Breast epithelium (tissue), 3 donors: ENCODE data around the gene CAMSAP1.

ENCODE experiments used
- POLR2A ChIP-seq: fragments of 450-650 bp; IDR thresholded peaks from one replicate; pipeline ENCODE4 v1.6.1; 2016; ENCODE audit warnings: antibody characterized with exemption, mild to moderate bottlenecking, moderate library complexity
- POLR2AphosphoS5 ChIP-seq, 3 donors: sonication (generic); formaldehyde crosslinking; IDR thresholded peaks; one replicate each; pipeline ENCODE4 v1.6.1; 2017; ENCODE audit warnings: antibody characterized with exemption in 3 of 3
- TF ChIP-seq, protein P1 (sequence below), 3 donors: fragments of 450-650 bp; IDR thresholded peaks; one replicate each; pipeline ENCODE4 v1.5.1; 2016 to 2017; ENCODE audit warnings: antibody characterized with exemption in 3 of 3, mild to moderate bottlenecking in 3 of 3, moderate library complexity in 3 of 3

GRCh38 chr9:135882011-135882410 is 25.3 kb downstream of the CAMSAP1 start:
- TF ChIP-seq, protein P1, sequence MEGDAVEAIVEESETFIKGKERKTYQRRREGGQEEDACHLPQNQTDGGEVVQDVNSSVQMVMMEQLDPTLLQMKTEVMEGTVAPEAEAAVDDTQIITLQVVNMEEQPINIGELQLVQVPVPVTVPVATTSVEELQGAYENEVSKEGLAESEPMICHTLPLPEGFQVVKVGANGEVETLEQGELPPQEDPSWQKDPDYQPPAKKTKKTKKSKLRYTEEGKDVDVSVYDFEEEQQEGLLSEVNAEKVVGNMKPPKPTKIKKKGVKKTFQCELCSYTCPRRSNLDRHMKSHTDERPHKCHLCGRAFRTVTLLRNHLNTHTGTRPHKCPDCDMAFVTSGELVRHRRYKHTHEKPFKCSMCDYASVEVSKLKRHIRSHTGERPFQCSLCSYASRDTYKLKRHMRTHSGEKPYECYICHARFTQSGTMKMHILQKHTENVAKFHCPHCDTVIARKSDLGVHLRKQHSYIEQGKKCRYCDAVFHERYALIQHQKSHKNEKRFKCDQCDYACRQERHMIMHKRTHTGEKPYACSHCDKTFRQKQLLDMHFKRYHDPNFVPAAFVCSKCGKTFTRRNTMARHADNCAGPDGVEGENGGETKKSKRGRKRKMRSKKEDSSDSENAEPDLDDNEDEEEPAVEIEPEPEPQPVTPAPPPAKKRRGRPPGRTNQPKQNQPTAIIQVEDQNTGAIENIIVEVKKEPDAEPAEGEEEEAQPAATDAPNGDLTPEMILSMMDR (IDR thresholded peaks at IDR 0.05): no peak
- TF ChIP-seq POLR2A (no peak), POLR2AphosphoS5 (IDR thresholded peaks at IDR 0.05) (no peak)
